Large intestine (tissue), 3 donors: ENCODE measurements around the gene SLC38A1. TPM values are rescaled to one million over a fixed set of nuclear protein-coding genes. Genes with fewer than 3 reads are reported as not detected.

Experiments
- DNase-seq, 2 donors: peaks; one replicate each; pipeline versions ENCODE4 v3.0.0 to v3.0.0-alpha.2; 2013
- H3K27ac ChIP-seq: one replicate; pipeline ENCODE4 v1.5.1; 2013; ENCODE audit warnings: low read length
- H3K27me3 ChIP-seq: 2 replicates; pipeline ENCODE4 v1.6.1; 2013; ENCODE audit warnings: low read length; ENCODE audit not compliant: control insufficient read depth, insufficient read depth
- H3K36me3 ChIP-seq: 2 replicates; pipeline ENCODE4 v1.6.1; 2013; ENCODE audit warnings: low read length; ENCODE audit not compliant: control insufficient read depth, insufficient read depth
- H3K4me1 ChIP-seq: one replicate; pipeline ENCODE4 v1.6.1; 2013; ENCODE audit warnings: low read length; ENCODE audit not compliant: control insufficient read depth, insufficient read depth
- H3K4me3 ChIP-seq: one replicate; pipeline ENCODE4 v1.5.1; 2013; ENCODE audit warnings: low read length
- H3K9me3 ChIP-seq: one replicate; pipeline ENCODE4 v1.6.1; 2013; ENCODE audit warnings: mild to moderate bottlenecking, low read depth, low read length, moderate library complexity; ENCODE audit not compliant: control insufficient read depth
- WGBS: methylation state at CpG from one replicate; pipeline ENCODE4 v1.1.5; 2013; ENCODE audit warnings: low lambda C conversion rate; ENCODE audit not compliant: insufficient coverage; 5-methylcytosine and 5-hydroxymethylcytosine counted together
- polyA plus RNA-seq: library from polyadenylated mRNA; unstranded; fragments of 120-200 nt; gene quantifications from one replicate; pipeline ENCODE4 v1.2.1, GENCODE V29; 2013

The SLC38A1 gene
- polyA plus RNA-seq, 1 donor = 52.9 TPM

- DNase-seq = peak in 1 of 2 donors; percentile 27
- no peaks in the 10 kb centered on the region for H3K27me3 ChIP-seq
- no peaks in the 10 kb centered on the region for H3K9me3 ChIP-seq
- H3K4me3 ChIP-seq = no peak overlapping the region
- WGBS = no CpG with 5 or more reads among the region's 3 CpGs
- no peaks in the 10 kb centered on the region for H3K36me3 ChIP-seq
- no peak overlapping the region for H3K27ac ChIP-seq
- peaks cover 6% of the 10 kb centered on the region for H3K4me1 ChIP-seq
Observed at GRCh38 chr12:46187023-46187422, 81.8 kb downstream of the SLC38A1 start.

GRCh38 chr12:46186088-46186487 lies 82.8 kb downstream of the SLC38A1 start:
- Histone ChIP-seq H3K27ac (no peak overlapping the region), H3K4me1 (peaks cover 12% of the 10 kb centered on the region), H3K4me3 (no peak overlapping the region), H3K27me3 (no peaks in the 10 kb centered on the region), H3K36me3 (no peaks in the 10 kb centered on the region), H3K9me3 (no peaks in the 10 kb centered on the region)
- WGBS = no CpG with 5 or more reads among the region's 3 CpGs
- peak in 1 of 2 donors; percentile 24 for DNase-seq

- H3K27ac ChIP-seq = no peak overlapping the region
- no peak for DNase-seq
- peaks cover 13% of the 10 kb centered on the region for H3K4me1 ChIP-seq
- H3K27me3 ChIP-seq = no peaks in the 10 kb centered on the region
- H3K9me3 ChIP-seq = no peaks in the 10 kb centered on the region
- 100% methylated on average over 1 of the region's 3 CpGs for WGBS
- H3K4me3 ChIP-seq = no peak overlapping the region
- no peaks in the 10 kb centered on the region for H3K36me3 ChIP-seq
Observed at GRCh38 chr12:46185686-46186085, 83.2 kb downstream of the SLC38A1 start.

- Histone ChIP-seq H3K4me3 (no peak overlapping the region), H3K36me3 (no peaks in the 10 kb centered on the region), H3K27me3 (no peaks in the 10 kb centered on the region), H3K4me1 (peaks cover 17% of the 10 kb centered on the region), H3K27ac (no peak overlapping the region), H3K9me3 (no peaks in the 10 kb centered on the region)
- WGBS = no CpG with 5 or more reads among the region's 13 CpGs
- no peak for DNase-seq
Observed at GRCh38 chr12:46184798-46185595, 83.8 kb downstream of the SLC38A1 start.

GRCh38 chr12:46183112-46183511 lies 85.7 kb downstream of the SLC38A1 start:
- peak overlapping the region; percentile 1 for H3K27ac ChIP-seq

GRCh38 chr12:46181465-46181864 lies 87.4 kb downstream of the SLC38A1 start:
- peaks cover 27% of the 10 kb centered on the region for H3K4me1 ChIP-seq
- no peaks in the 10 kb centered on the region for H3K9me3 ChIP-seq
- WGBS = no CpG with 5 or more reads among the region's 1 CpG
- H3K27ac ChIP-seq = peak overlapping the region; percentile 20
- peak; percentile 12 to 37 for DNase-seq
- H3K4me3 ChIP-seq = no peak overlapping the region
- H3K36me3 ChIP-seq = no peaks in the 10 kb centered on the region
- H3K27me3 ChIP-seq = no peaks in the 10 kb centered on the region

More at GRCh38 chr12:46183112-46183511, 85.7 kb downstream of the SLC38A1 start:
- H3K36me3 ChIP-seq = no peaks in the 10 kb centered on the region
- H3K27me3 ChIP-seq = no peaks in the 10 kb centered on the region
- H3K4me3 ChIP-seq = no peak overlapping the region
- 13% methylated on average over 2 of the region's 2 CpGs for WGBS
- H3K9me3 ChIP-seq = no peaks in the 10 kb centered on the region
- peaks cover 27% of the 10 kb centered on the region for H3K4me1 ChIP-seq
- peak in 1 of 2 donors; percentile 56 for DNase-seq

- 75% methylated on average over 1 of the region's 7 CpGs for WGBS
- Histone ChIP-seq H3K9me3 (no peaks in the 10 kb centered on the region), H3K36me3 (no peaks in the 10 kb centered on the region), H3K27me3 (no peaks in the 10 kb centered on the region), H3K4me3 (no peak overlapping the region), H3K4me1 (peaks cover 27% of the 10 kb centered on the region), H3K27ac (peak overlapping the region; percentile 21)
- DNase-seq = peak; percentile 22 to 71
Observed at GRCh38 chr12:46179693-46180452, 89.0 kb downstream of the SLC38A1 start.

GRCh38 chr12:46177837-46178608 lies 90.8 kb downstream of the SLC38A1 start:
- Histone ChIP-seq H3K4me3 (no peak overlapping the region), H3K9me3 (no peaks in the 10 kb centered on the region), H3K4me1 (peaks cover 27% of the 10 kb centered on the region), H3K27ac (no peak overlapping the region), H3K36me3 (no peaks in the 10 kb centered on the region), H3K27me3 (no peaks in the 10 kb centered on the region)
- 80% methylated on average over 1 of the region's 5 CpGs for WGBS
- DNase-seq = no peak

GRCh38 chr12:46177025-46177424 lies 91.8 kb downstream of the SLC38A1 start:
- Histone ChIP-seq H3K4me1 (peaks cover 21% of the 10 kb centered on the region), H3K4me3 (no peak overlapping the region), H3K27me3 (no peaks in the 10 kb centered on the region), H3K9me3 (no peaks in the 10 kb centered on the region), H3K36me3 (no peaks in the 10 kb centered on the region), H3K27ac (no peak overlapping the region)
- no CpG with 5 or more reads among the region's 3 CpGs for WGBS
- no peak for DNase-seq

- Histone ChIP-seq H3K9me3 (no peaks in the 10 kb centered on the region), H3K27me3 (no peaks in the 10 kb centered on the region), H3K4me1 (peaks cover 9% of the 10 kb centered on the region), H3K27ac (no peak overlapping the region), H3K36me3 (no peaks in the 10 kb centered on the region), H3K4me3 (no peak overlapping the region)
- DNase-seq = no peak
- WGBS = no CpG with 5 or more reads among the region's 8 CpGs
Observed at GRCh38 chr12:46174919-46175318, 93.9 kb downstream of the SLC38A1 start.
